Measurements from ENCODE around the gene FGF11.
A peak's percentile ranks its signal among the peaks of the same experiment; 100 is the strongest.

FGF11 gene

GRCh38 chr17:7427549-7427948 is 11.8 kb upstream of the FGF11 start:
- no peak for DNase-seq

DNA sequence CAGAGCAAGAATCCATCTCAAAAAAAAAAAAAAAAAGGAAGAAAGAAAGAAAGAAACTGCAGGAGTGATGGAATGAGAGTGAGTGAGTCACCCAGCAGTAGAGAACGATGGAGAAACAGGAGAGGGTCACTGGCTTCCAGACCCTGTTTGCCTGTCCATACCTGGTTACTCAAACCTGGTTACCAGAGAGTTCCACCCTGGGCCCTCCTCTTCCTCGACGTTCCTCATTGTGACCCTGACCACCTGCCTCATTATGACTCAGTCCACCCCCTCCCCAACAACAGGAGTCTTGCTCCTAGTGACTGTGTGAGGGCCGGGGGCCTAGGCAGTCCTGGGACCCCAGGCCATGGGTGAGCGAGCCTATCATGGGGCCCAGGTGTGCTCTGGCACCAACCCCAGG is 10.8 kb upstream of the FGF11 start, which contains the start of gene SPEM3:
Gene SPEM3, plus strand, starts transcription at position 301 of the 400 bp plus-strand sequence. Its CDS starts 46 bp downstream, at position 347.
- no peak for DNase-seq

- DNase-seq: no peak
Measured at GRCh38 chr17:7429722-7430121, 9.6 kb upstream of the FGF11 start.

GRCh38 chr17:7431231-7431630 is 8.1 kb upstream of the FGF11 start:
- no peak for DNase-seq

DNA sequence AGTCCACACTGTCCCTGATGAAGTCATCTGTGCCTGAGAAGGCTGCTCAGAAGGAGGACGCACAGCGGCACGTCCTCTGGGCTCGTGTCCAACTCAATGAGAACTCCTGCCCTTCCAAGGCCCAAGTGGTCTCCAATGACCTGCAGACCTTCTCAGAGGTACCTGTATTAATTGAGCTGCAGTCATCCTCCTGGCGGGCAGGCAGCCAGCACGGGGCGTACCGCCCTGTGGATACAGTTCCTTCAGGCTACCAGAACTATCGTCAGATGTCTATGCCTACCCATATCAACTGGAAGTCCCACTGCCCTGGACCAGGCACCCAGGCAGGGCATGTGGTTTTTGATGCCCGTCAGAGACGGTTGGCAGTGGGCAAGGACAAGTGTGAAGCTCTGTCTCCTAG is 7.0 kb upstream of the FGF11 start:
- no peak for DNase-seq

DNA sequence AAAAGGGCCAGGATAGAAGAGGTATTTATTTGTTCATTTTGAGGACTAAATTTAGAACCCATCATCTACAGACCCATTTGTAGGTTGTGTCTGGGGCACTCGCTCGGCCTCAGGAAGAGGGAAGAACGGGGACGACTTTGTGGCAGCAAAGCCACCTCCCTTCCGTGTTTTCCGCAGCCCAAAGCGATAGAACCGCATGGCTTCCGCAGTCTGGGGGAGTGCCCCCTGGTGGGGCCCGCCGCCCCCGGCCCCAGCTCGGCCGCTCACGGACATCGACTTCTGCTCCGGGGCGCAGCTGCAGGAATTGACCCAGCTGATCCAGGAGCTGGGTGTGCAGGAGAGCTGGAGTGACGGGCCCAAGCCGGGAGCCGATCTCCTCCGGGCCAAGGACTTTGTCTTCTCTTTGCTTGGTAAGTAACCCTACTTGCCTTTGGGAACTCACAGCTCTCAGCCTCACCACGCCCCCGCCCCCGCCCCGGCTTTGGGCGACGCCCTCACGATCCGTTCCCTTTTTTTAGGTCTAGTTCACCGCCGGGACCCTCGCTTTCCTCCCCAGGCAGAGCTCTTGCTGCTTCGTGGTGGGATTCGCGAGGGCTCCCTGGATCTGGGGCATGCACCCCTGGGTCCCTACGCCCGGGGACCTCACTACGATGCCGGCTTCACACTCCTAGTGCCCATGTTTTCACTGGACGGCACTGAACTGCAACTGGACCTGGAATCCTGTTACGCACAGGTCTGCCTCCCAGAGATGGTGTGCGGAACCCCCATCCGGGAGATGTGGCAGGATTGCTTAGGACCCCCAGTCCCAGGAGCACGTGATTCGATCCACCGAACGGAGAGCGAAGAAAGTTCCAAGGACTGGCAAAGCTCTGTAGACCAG is 3.4 kb upstream of the FGF11 start:
- peak in 5 of 56 donors; percentile 12 to 35 (median 29) for DNase-seq

- peak in 42 of 56 donors; percentile 18 to 84 (median 56) for DNase-seq
Measured at GRCh38 chr17:7436556-7437368, 2.5 kb upstream of the FGF11 start.

- no peak for DNase-seq
Measured at GRCh38 chr17:7437369-7437863, 1.9 kb upstream of the FGF11 start.

DNA sequence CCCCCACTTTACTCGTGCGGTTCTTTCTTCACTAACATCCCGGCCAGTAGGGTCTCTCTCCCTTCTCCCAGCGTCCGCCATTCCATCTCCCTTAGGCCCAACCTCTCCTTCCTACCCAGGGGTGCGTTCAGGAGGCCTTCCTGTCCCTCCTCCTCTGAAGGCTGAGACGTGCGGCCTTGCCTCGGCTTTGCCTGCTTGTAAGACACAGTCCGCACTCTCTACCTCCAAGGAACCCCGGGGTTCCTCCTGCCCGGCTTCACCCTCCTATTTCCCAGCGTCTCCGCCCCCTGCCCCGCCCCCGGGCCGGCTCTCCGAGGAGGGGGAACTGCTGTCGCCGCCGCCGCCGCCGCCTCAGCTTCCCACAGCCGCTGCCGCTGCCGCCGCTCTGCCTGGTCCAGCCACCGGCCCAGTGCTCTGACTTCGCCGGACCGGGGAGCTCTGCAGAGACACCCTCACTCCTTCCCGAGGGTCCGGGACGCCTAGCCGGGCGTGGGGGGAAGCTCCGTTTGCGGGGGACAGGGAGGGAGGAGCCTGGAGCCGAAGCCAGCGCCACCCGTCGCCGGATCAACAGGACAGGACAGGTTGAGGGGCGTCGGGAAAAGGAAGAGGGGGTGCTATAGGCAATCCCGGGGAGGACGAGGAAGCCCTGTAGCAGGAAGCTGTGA is 1.2 kb upstream of the FGF11 start:
- DNase-seq: peak in 40 of 56 donors; percentile 16 to 72 (median 46)

DNA sequence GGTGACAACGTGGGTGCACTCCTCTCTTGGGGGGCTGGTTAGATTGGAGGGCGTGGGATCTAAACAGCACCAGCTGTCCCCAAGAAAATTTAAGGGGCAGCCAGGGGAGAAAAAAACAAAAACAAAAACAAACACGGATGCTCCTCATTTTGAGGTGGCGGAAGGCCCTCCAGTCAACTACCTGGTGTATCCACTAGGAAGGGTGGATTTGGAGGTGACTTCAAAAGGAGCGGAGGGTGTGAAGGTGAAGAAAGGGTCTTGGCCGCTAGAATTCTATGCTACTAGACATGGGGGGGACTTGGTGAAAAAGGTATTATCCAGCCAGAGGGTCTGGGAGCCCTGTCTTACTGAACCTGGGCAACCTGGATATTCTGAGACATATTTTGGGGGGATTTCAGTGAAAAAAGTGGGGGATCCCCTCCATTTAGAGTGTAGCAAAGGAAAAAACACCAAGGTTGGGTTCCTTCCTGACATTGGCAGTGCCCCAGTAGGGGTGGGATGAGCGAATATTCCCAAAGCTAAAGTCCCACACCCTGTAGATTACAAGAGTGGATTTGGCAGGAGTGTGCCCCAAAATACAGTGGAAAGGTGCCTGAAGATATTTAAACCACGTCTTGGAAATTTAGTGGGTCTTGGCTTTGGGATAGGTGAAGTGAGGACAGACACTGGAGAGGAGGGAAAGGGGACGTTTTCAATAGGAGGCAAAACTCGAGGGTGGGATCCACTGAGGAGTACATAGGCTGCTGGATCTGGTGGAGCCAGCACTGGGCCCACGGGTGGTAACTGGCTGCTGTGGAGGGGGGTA is 454 bp upstream of the FGF11 start:
- no peak for DNase-seq

DNA sequence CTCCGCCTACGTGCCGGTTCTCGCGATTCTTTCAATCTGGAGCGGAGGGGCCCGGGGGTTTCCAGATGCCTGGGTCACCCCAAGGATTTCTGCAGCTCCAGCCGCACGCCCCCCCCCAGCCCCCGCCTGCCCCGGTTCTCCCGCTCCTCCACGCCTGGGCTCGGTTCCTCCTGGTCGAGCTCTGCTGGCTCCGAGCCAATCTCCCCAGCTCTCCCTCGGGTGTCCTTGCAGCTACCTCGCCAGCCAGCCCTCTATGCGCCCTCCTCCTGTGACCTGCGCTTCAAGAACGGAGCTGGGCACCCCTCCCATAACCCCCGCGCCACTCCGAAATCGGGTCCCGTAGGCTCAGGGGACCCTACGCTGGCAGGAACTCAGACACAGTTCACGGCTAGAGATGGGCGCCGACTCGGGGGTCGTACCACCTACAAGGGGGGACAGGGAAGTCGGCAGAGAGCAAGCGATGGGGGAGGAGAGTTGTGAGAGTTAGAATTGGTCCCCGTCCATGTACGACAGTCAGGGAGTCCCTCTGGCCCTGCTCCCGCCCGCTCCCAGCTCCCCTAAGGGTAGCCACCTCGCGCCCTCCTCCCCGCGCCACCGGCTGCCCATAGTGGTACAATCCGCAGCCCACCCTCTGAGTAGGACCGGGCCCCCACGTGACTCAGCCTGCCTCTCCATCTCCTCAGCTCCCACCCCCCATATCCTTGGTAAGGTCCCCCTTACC is 961 bp downstream of the FGF11 start:
- DNase-seq: peak in 14 of 56 donors; percentile 10 to 77 (median 24)

GRCh38 chr17:7440834-7441195 is 1.5 kb downstream of the FGF11 start:
- peak in 15 of 56 donors; percentile 15 to 70 (median 33) for DNase-seq

DNA sequence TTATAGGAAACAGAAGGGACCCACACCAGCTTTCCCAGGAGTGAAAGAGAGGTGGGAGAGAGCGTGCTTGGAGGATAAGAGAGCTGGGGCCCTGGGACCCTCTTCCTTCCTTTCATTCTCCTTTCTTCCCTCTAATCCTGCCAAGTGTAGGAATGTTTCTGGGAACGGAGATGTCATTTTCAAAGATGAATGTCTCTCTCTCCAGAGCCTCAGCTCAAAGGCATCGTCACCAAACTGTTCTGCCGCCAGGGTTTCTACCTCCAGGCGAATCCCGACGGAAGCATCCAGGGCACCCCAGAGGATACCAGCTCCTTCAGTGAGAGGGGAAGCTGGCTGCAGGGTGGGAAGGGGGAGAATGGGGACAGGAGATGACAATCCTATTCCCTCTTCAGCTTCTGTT is 2.0 kb downstream of the FGF11 start:
- DNase-seq: no peak

GRCh38 chr17:7442142-7442541 is 2.8 kb downstream of the FGF11 start:
- no peak for DNase-seq

DNA sequence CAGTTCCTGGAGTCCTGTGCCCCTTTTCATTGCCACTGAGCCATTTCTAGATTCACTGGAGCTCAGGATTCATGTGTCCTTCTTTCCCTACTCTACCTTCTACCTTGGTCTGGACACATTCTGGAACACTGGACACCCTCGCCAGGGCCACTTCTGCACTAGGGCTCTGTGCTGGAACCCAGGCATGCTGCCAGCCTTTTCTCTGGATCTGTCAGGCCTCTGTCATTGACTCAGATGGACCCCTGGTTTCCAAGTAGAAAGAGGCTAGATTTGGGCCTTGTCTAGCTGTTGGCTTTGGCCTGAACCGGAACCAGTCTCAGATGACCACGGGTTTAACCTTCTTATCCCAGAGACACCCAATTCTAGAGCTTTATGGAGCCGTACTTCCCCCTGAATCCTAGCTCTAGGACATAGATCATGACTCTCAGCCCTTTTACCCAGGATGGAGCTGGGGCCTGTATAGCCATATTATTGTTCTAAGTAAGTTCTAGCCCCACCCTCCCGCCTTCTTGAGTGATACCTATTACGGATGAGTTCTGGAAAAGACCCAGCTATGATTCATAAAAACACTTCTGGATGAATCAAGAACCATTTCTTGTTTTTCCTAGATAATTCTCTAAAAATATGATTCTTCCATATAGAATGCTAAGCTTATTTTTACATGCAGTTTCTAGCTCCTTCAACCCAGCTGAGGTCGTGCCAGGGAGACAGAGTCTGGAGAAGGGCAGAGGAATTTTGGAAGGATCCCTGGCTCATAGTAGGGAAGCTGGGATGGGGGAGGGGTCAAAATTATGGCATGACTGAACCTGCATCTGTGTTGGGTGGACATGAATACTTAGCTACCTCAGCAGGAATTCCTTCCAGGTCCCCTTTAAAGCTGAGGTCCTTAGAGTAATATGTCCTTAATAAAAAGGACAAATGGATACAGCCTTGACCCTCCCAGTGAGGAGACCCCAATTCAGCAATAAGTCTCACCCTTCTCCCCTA is 4.5 kb downstream of the FGF11 start:
- no peak for DNase-seq

DNA sequence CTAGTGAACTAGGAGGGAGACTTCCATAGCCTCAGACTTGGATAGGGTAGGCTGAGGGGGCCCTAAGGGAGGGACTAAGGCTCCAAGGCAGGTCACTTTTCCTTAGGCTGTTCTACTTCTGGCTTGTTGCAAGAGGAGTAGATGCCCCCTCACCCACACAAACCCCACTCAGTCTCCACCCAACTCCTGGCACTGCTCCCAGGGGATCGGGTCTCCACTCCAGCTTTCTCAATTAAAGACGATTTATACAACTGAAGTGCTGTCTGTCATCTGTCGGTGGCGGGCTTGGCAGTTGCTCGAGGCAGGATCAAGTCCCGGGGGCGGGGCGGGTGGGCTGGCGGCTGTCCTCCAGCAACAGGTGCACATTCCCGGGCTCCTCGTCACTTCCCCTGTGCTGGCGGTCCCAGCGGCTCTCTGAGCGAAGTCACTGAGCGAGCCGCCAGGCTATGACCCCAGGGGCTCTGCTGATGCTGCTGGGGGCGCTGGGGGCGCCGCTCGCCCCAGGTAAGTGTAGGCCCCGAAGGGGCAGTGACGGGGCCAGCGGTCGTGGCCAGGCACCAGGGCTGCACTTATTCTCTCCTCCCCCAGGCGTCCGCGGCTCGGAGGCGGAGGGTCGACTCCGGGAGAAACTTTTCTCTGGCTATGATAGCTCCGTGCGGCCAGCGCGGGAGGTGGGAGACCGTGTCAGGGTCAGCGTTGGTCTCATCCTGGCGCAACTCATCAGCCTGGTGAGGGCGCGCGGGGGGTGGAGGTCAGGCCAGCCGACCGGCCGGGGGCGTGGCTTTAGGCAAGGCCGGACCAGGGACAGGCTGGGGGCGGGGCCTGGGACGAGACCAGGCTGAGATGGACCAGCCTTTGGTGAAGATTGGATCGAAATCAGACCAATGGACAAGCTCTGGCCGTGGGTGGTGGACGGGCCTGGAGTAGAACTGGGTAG is 5.6 kb downstream of the FGF11 start, which contains the start of gene CHRNB1:
Gene CHRNB1, plus strand, starts transcription at position 380 of the 937 bp plus-strand sequence. Its CDS starts 67 bp downstream, at position 447.
- DNase-seq: peak in 46 of 56 donors; percentile 25 to 86 (median 54)

GRCh38 chr17:7445619-7445968 is 6.3 kb downstream of the FGF11 start:
- DNase-seq: peak in 1 of 56 donors; percentile 70
